Gastrocnemius medialis (tissue), 4 donors: Measurements from ENCODE around the gene KCNT1.

Experiments
- POLR2A ChIP-seq, 2 donors: fragments of 450-650 bp; IDR thresholded peaks; one replicate each; pipeline ENCODE4 v1.6.1; 2017; ENCODE audit warnings: antibody characterized with exemption in 2 of 2, mild to moderate bottlenecking in 2 of 2, moderate library complexity in 2 of 2
- TF ChIP-seq, protein P1 (sequence below), 5 experiments: fragments of 450-650 bp in 3 of 5; fragments of 200-600 bp in 2 of 5; sonication (generic) in 2 of 5; IDR thresholded peaks in 4 of 5; conservative IDR thresholded peaks in 1 of 5; 1 replicate in 4 of 5; 2 replicates in 1 of 5; pipeline ENCODE4 v1.5.1; 2016 to 2019; ENCODE audit warnings: antibody characterized with exemption in 5 of 5, mild to moderate bottlenecking in 3 of 5, moderate library complexity in 3 of 5

GRCh38 chr9:135775911-135776310, 73.9 kb downstream of the KCNT1 start:
- TF ChIP-seq, protein P1, sequence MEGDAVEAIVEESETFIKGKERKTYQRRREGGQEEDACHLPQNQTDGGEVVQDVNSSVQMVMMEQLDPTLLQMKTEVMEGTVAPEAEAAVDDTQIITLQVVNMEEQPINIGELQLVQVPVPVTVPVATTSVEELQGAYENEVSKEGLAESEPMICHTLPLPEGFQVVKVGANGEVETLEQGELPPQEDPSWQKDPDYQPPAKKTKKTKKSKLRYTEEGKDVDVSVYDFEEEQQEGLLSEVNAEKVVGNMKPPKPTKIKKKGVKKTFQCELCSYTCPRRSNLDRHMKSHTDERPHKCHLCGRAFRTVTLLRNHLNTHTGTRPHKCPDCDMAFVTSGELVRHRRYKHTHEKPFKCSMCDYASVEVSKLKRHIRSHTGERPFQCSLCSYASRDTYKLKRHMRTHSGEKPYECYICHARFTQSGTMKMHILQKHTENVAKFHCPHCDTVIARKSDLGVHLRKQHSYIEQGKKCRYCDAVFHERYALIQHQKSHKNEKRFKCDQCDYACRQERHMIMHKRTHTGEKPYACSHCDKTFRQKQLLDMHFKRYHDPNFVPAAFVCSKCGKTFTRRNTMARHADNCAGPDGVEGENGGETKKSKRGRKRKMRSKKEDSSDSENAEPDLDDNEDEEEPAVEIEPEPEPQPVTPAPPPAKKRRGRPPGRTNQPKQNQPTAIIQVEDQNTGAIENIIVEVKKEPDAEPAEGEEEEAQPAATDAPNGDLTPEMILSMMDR (IDR thresholded peaks at IDR 0.05 in 4 of 5, conservative IDR thresholded peaks at IDR 0.05 in 1 of 5) = no peak
- no peak for TF ChIP-seq POLR2A (IDR thresholded peaks at IDR 0.05)
